ENCODE data around the gene GRAMD4. TPM values are rescaled to one million over a fixed set of nuclear protein-coding genes. Genes with fewer than 3 reads are reported as not detected.

The GRAMD4 gene
- polyA plus RNA-seq, 2 of the 4 experiments (the other 2 are of a cell fraction), result 7.7 to 13.1 TPM

DNA sequence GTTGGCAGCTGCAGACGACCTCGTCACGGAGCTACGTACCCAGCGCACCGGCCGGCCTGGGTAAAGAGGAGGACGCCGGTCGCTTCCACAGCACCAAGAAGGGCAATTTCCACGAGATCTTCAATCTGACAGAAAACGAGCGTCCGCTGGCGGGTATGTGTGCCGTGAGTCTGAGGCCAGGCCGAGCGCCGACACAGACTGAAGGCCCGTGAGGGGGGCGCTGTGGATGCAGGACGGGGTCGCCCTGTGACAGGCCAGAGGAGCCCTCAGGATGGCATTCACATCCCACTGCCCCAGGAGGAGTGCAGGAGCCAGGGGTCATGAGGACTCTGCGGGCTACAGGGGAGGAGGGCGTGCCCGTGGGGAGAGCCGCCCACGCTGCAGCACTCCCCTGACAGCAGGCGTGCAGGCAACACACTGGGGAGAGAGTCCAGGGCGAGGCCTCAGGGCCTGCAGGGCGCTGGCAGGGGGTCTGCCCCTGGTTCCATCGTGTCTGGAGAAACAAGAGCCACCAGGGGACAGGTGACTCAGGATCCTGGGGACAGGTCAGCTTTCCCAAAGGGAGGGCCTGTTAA lies 53.6 kb downstream of the GRAMD4 start:
- no peaks in the 10 kb centered on the region for H3K4me1 ChIP-seq
- H3K4me2 ChIP-seq, result no peak overlapping the region
- TF ChIP-seq RNF2 (IDR thresholded peaks at IDR 0.05; ENCODE audit: borderline replicate concordance, low read depth) (no peak), RCOR1 (IDR thresholded peaks at IDR 0.05; ENCODE audit: low read depth, low read length) (no peak), ZFP36 (IDR thresholded peaks at IDR 0.05; ENCODE audit: borderline replicate concordance, partially characterized antibody) (no peak), HOXB5 (CRISPR knock-in tag; IDR thresholded peaks at IDR 0.05) (no peak), SREBF2 (IDR thresholded peaks at IDR 0.05) (no peak), FOSB (CRISPR knock-in tag; IDR thresholded peaks at IDR 0.05) (no peak), NR3C1 (IDR thresholded peaks at IDR 0.05) (no peak), JUN (IDR thresholded peaks at IDR 0.05) (no peak), POLR2A (IDR thresholded peaks at IDR 0.05; ENCODE audit: low read length) (no peak), NPAS2 (CRISPR knock-in tag; IDR thresholded peaks at IDR 0.05; ENCODE audit: borderline replicate concordance) (no peak), CBX8 (IDR thresholded peaks at IDR 0.05) (no peak)
- TF ChIP-seq, protein P1, sequence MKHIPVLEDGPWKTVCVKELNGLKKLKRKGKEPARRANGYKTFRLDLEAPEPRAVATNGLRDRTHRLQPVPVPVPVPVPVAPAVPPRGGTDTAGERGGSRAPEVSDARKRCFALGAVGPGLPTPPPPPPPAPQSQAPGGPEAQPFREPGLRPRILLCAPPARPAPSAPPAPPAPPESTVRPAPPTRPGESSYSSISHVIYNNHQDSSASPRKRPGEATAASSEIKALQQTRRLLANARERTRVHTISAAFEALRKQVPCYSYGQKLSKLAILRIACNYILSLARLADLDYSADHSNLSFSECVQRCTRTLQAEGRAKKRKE (CRISPR knock-in tag; IDR thresholded peaks at IDR 0.05; ENCODE audit: low read depth), result no peak
- TF ChIP-seq, protein P2, sequence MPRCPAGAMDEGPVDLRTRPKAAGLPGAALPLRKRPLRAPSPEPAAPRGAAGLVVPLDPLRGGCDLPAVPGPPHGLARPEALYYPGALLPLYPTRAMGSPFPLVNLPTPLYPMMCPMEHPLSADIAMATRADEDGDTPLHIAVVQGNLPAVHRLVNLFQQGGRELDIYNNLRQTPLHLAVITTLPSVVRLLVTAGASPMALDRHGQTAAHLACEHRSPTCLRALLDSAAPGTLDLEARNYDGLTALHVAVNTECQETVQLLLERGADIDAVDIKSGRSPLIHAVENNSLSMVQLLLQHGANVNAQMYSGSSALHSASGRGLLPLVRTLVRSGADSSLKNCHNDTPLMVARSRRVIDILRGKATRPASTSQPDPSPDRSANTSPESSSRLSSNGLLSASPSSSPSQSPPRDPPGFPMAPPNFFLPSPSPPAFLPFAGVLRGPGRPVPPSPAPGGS (IDR thresholded peaks at IDR 0.05), result no peak
- TF ChIP-seq, protein P3, sequence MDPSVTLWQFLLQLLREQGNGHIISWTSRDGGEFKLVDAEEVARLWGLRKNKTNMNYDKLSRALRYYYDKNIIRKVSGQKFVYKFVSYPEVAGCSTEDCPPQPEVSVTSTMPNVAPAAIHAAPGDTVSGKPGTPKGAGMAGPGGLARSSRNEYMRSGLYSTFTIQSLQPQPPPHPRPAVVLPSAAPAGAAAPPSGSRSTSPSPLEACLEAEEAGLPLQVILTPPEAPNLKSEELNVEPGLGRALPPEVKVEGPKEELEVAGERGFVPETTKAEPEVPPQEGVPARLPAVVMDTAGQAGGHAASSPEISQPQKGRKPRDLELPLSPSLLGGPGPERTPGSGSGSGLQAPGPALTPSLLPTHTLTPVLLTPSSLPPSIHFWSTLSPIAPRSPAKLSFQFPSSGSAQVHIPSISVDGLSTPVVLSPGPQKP (IDR thresholded peaks at IDR 0.05; ENCODE audit: low read depth, low read length), result no peak
- TF ChIP-seq, protein P4, sequence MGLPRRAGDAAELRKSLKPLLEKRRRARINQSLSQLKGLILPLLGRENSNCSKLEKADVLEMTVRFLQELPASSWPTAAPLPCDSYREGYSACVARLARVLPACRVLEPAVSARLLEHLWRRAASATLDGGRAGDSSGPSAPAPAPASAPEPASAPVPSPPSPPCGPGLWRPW (IDR thresholded peaks at IDR 0.05), result no peak
- ChIA-PET POLR2A (no interaction called here), CTCF (no interaction called here)
- 97% methylated on average over 23 of the region's 32 CpGs for WGBS (ENCODE audit: missing lambda C conversion rate)
- ATAC-seq (no peak), FAIRE-seq (no peak), DNase-seq (ENCODE audit: low read depth in 1 of 2, low spot score in 1 of 2) (no peak)
- H3K4me3 ChIP-seq, result no peak overlapping the region
- no peaks in the 10 kb centered on the region for H3K9me3 ChIP-seq
- H3K27ac ChIP-seq, result no peak overlapping the region

DNA sequence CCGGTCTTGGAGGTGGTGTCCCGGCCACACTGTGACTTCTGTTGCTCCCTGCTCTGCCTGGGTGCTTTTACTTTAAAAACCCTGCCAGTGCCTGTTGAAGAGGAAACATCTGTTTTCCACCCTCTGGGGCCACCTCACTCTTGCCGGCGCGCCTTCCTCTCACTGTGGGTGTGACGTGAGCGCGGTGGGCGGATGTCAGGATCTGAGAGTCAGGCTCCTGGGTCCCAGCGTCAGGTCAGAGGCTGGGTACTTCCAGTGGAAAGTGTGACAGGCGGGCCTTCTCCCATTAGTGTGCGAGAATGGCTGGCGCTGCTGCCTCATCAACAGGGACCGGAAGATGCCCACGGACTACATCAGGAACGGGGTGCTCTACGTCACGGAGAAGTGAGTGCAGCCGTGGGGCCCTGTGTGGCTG lies 54.2 kb downstream of the GRAMD4 start:
- H3K4me2 ChIP-seq, result no peak overlapping the region
- ChIA-PET CTCF (no interaction called here), POLR2A (no interaction called here)
- no peak overlapping the region for H3K27ac ChIP-seq
- no peak overlapping the region for H3K4me3 ChIP-seq
- no peaks in the 10 kb centered on the region for H3K9me3 ChIP-seq
- DNase-seq (ENCODE audit: low read depth in 1 of 2, low spot score in 1 of 2) (no peak), FAIRE-seq (no peak), ATAC-seq (no peak)
- TF ChIP-seq, protein P4 (IDR thresholded peaks at IDR 0.05), result no peak
- TF ChIP-seq ZFP36 (IDR thresholded peaks at IDR 0.05; ENCODE audit: borderline replicate concordance, partially characterized antibody) (no peak), NPAS2 (CRISPR knock-in tag; IDR thresholded peaks at IDR 0.05; ENCODE audit: borderline replicate concordance) (no peak), EHMT2 (IDR thresholded peaks at IDR 0.05; ENCODE audit: low read depth) (no peak), HOXB13 (CRISPR knock-in tag; IDR thresholded peaks at IDR 0.05; ENCODE audit: low read depth) (no peak), CBX8 (IDR thresholded peaks at IDR 0.05) (no peak), MAFK (IDR thresholded peaks at IDR 0.05; ENCODE audit: partially characterized antibody) (no peak), SREBF2 (IDR thresholded peaks at IDR 0.05) (no peak), FOSB (CRISPR knock-in tag; IDR thresholded peaks at IDR 0.05) (no peak), JUNB (IDR thresholded peaks at IDR 0.05) (no peak), RFX5 (IDR thresholded peaks at IDR 0.05) (no peak), NFE2L2 (conservative IDR thresholded peaks at IDR 0.05; ENCODE audit: low read length) (no peak)
- TF ChIP-seq, protein P5, sequence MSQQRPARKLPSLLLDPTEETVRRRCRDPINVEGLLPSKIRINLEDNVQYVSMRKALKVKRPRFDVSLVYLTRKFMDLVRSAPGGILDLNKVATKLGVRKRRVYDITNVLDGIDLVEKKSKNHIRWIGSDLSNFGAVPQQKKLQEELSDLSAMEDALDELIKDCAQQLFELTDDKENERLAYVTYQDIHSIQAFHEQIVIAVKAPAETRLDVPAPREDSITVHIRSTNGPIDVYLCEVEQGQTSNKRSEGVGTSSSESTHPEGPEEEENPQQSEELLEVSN (IDR thresholded peaks at IDR 0.05; ENCODE audit: borderline replicate concordance, low read depth), result no peak
- TF ChIP-seq, protein P6, sequence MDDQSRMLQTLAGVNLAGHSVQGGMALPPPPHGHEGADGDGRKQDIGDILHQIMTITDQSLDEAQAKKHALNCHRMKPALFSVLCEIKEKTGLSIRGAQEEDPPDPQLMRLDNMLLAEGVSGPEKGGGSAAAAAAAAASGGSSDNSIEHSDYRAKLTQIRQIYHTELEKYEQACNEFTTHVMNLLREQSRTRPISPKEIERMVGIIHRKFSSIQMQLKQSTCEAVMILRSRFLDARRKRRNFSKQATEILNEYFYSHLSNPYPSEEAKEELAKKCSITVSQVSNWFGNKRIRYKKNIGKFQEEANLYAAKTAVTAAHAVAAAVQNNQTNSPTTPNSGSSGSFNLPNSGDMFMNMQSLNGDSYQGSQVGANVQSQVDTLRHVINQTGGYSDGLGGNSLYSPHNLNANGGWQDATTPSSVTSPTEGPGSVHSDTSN (IDR thresholded peaks at IDR 0.05), result no peak
- TF ChIP-seq, protein P1 (CRISPR knock-in tag; IDR thresholded peaks at IDR 0.05; ENCODE audit: low read depth), result no peak
- TF ChIP-seq, protein P2 (IDR thresholded peaks at IDR 0.05), result no peak
- no peaks in the 10 kb centered on the region for H3K4me1 ChIP-seq
- WGBS (ENCODE audit: missing lambda C conversion rate), result 91% methylated on average over 17 of the region's 19 CpGs
